Right kidney (tissue), 1 donor: Measurements from ENCODE around the gene COL19A1.

Experiments used
- DNase-seq: peaks from one replicate; pipeline ENCODE4 v3.0.0-alpha.2; 2016

The COL19A1 gene

GRCh38 chr6:70234561-70235236, 368.3 kb downstream of the COL19A1 start:
- no peak for DNase-seq

- no peak for DNase-seq
Measured at GRCh38 chr6:70236343-70236742, 370.0 kb downstream of the COL19A1 start.

GRCh38 chr6:70241031-70241430, 374.7 kb downstream of the COL19A1 start:
- no peak for DNase-seq

- peak; percentile 3 for DNase-seq
Measured at GRCh38 chr6:70241991-70242420, 375.6 kb downstream of the COL19A1 start.

GRCh38 chr6:70246118-70246517, 379.8 kb downstream of the COL19A1 start:
- no peak for DNase-seq

GRCh38 chr6:70252604-70253003, 386.2 kb downstream of the COL19A1 start:
- DNase-seq = no peak

- DNase-seq = no peak
Measured at GRCh38 chr6:70253923-70254322, 387.6 kb downstream of the COL19A1 start.

GRCh38 chr6:70254784-70255183, 388.4 kb downstream of the COL19A1 start:
- no peak for DNase-seq

GRCh38 chr6:70257768-70258273, 391.5 kb downstream of the COL19A1 start:
- no peak for DNase-seq

GRCh38 chr6:70258483-70258882, 392.1 kb downstream of the COL19A1 start:
- DNase-seq = no peak
